IMR-90 (cell line): Measurements from ENCODE around the gene BLVRB. TPM values are rescaled to one million over a fixed set of nuclear protein-coding genes. Genes with fewer than 3 reads are reported as not detected.

Source experiments
- ATAC-seq: fragments of 200-7000 bp; cut with Tn5 transposase; 2 replicates; pipeline ENCODE4 v1.9.1; 2020; ENCODE audit warnings: low read depth, mild to moderate bottlenecking, moderate library complexity
- BruUV-seq: library from RNA; stranded (reverse); fragments of 400-500 nt; replicated peaks from 2 replicates; lab custom pipeline; 2021; lab: Mats Ljungman, UMichigan
- CTCF ChIA-PET: fragments of 300-600 bp; formaldehyde crosslinking; extraction: SDS; loops from one replicate; lab custom pipeline; 2021; ENCODE audit warnings: antibody characterized with exemption; lab: Yijun Ruan, JAX
- POLR2A ChIA-PET: fragments of 300-600 bp; sonication (Branson Sonifier 250); formaldehyde crosslinking; loops from one replicate; lab custom pipeline; 2022; ENCODE audit warnings: antibody characterized with exemption; ENCODE audit not compliant: unreplicated experiment; lab: Charles Lee
- DNase-seq: peaks from one replicate; pipeline ENCODE4 v3.0.0; 2013
- H2AFZ ChIP-seq: replicated peaks from 2 replicates; pipeline ENCODE3; 2013; ENCODE audit warnings: low read length, mild to moderate bottlenecking; ENCODE audit not compliant: poor library complexity
- H2AK5ac ChIP-seq: 2 replicates; pipeline ENCODE4 v1.6.1; 2013; ENCODE audit warnings: low read depth, low read length, inconsistent platforms
- H2AK9ac ChIP-seq: replicated peaks from 2 replicates; pipeline ENCODE3; 2013; ENCODE audit warnings: mild to moderate bottlenecking, low read depth, low read length, moderate library complexity; ENCODE audit not compliant: poor library complexity
- H2BK120ac ChIP-seq: 2 replicates; pipeline ENCODE4 v1.6.1; 2013; ENCODE audit warnings: low read depth, low read length, inconsistent platforms
- H2BK15ac ChIP-seq: 3 replicates; pipeline ENCODE4 v1.6.1; 2013; ENCODE audit warnings: low read depth, low read length, inconsistent platforms
- H2BK20ac ChIP-seq: 2 replicates; pipeline ENCODE4 v1.6.1; 2013; ENCODE audit warnings: low read depth, mild to moderate bottlenecking, inconsistent platforms, low read length, moderate library complexity
- H2BK5ac ChIP-seq: 2 replicates; pipeline ENCODE4 v1.6.1; 2013; ENCODE audit warnings: mild to moderate bottlenecking, low read depth, low read length, inconsistent platforms; ENCODE audit not compliant: poor library complexity, severe bottlenecking
- H3K14ac ChIP-seq: replicated peaks from 2 replicates; pipeline ENCODE4 v1.6.1; 2013; ENCODE audit warnings: low read depth, low read length, inconsistent platforms
- H3K18ac ChIP-seq: 2 replicates; pipeline ENCODE4 v1.6.1; 2013; ENCODE audit warnings: low read depth, low read length, control low read depth
- H3K23ac ChIP-seq: 2 replicates; pipeline ENCODE4 v1.6.1; 2013; ENCODE audit warnings: low read depth, low read length, inconsistent platforms
- H3K27ac ChIP-seq: 2 replicates; pipeline ENCODE4 v1.5.1; 2013; ENCODE audit warnings: mild to moderate bottlenecking, control low read depth, low read length; ENCODE audit not compliant: insufficient read depth
- H3K27me3 ChIP-seq: 2 replicates; pipeline ENCODE4 v1.6.1; 2013; ENCODE audit warnings: low read length; ENCODE audit not compliant: control insufficient read depth, insufficient read depth
- H3K36me3 ChIP-seq: 2 replicates; pipeline ENCODE4 v1.6.1; 2013; ENCODE audit warnings: low read length, mixed read lengths; ENCODE audit not compliant: control insufficient read depth, insufficient read depth
- H3K4ac ChIP-seq: 2 replicates; pipeline ENCODE4 v1.6.1; 2013; ENCODE audit warnings: low read depth, low read length, inconsistent platforms
- H3K4me1 ChIP-seq: 2 replicates; pipeline ENCODE4 v1.6.1; 2013; ENCODE audit warnings: low read length, mixed read lengths; ENCODE audit not compliant: control insufficient read depth, insufficient read depth
- H3K4me2 ChIP-seq: 2 replicates; pipeline ENCODE4 v1.6.1; 2013; ENCODE audit warnings: low read depth, mild to moderate bottlenecking, control low read depth, low read length, moderate library complexity
- H3K4me3 ChIP-seq: 2 replicates; pipeline ENCODE4 v1.5.1; 2013; ENCODE audit warnings: low read depth, mild to moderate bottlenecking, control low read depth, low read length, moderate library complexity; ENCODE audit not compliant: insufficient read depth
- H3K56ac ChIP-seq: 2 replicates; pipeline ENCODE4 v1.6.1; 2013; ENCODE audit warnings: low read length, inconsistent platforms; ENCODE audit not compliant: insufficient read depth; ENCODE audit errors: extremely low read depth
- H3K79me1 ChIP-seq, 2 experiments: 2 replicates each; pipeline ENCODE4 v1.6.1; 2013; ENCODE audit warnings: low read length in 2 of 2, inconsistent platforms in 1 of 2, low read depth in 1 of 2
- H3K9ac ChIP-seq: 2 replicates; pipeline ENCODE4 v1.6.1; 2013; ENCODE audit warnings: low read depth, low read length, control low read depth
- H3K9me1 ChIP-seq: 2 replicates; pipeline ENCODE4 v1.6.1; 2013; ENCODE audit warnings: low read length, inconsistent platforms; ENCODE audit not compliant: insufficient read depth
- H3K9me3 ChIP-seq: 2 replicates; pipeline ENCODE4 v1.6.1; 2013; ENCODE audit warnings: low read length; ENCODE audit not compliant: control insufficient read depth, insufficient read depth
- H4K20me1 ChIP-seq: 2 replicates; pipeline ENCODE4 v1.6.1; 2013; ENCODE audit warnings: low read length, inconsistent platforms; ENCODE audit not compliant: insufficient read depth
- H4K5ac ChIP-seq: 2 replicates; pipeline ENCODE4 v1.6.1; 2013; ENCODE audit warnings: mild to moderate bottlenecking, low read depth, low read length, control low read depth
- H4K8ac ChIP-seq, 2 experiments: 2 replicates each; pipeline ENCODE4 v1.6.1; 2013; ENCODE audit warnings: low read depth in 2 of 2, low read length in 2 of 2, control low read depth in 1 of 2, inconsistent platforms in 1 of 2
- H4K91ac ChIP-seq: 2 replicates; pipeline ENCODE4 v1.6.1; 2013; ENCODE audit warnings: low read depth, low read length, inconsistent platforms; ENCODE audit not compliant: insufficient read depth
- CHD1 ChIP-seq: IDR thresholded peaks from 2 replicates; pipeline ENCODE4 v1.6.1; 2012; ENCODE audit warnings: low read depth, low read length, improper control_type of control experiment
- CTCF ChIP-seq: conservative IDR thresholded peaks from 2 replicates; pipeline ENCODE4 v1.5.1; 2012; ENCODE audit warnings: mild to moderate bottlenecking, low read depth, low read length, improper control_type of control experiment
- FOS ChIP-seq: fragments of 150-350 bp; IDR thresholded peaks from 2 replicates; pipeline ENCODE4 v1.6.1; 2016; ENCODE audit warnings: low read depth, low read length
- MAZ ChIP-seq: IDR thresholded peaks from 2 replicates; pipeline ENCODE4 v1.6.1; 2012; ENCODE audit warnings: low read depth, mild to moderate bottlenecking, low read length, improper control_type of control experiment, moderate library complexity, borderline replicate concordance
- POLR2A ChIP-seq: IDR thresholded peaks from 2 replicates; pipeline ENCODE4 v1.6.1; 2012; ENCODE audit warnings: mild to moderate bottlenecking, low read depth, low read length
- RAD21 ChIP-seq: IDR thresholded peaks from 2 replicates; pipeline ENCODE4 v1.6.1; 2012; ENCODE audit warnings: low read length, improper control_type of control experiment
- RFX5 ChIP-seq: IDR thresholded peaks from 2 replicates; pipeline ENCODE4 v1.8.0; 2012; ENCODE audit warnings: low read depth, mild to moderate bottlenecking, low read length, moderate library complexity
- SMC3 ChIP-seq: fragments of 150-350 bp; IDR thresholded peaks from 2 replicates; pipeline ENCODE4 v1.6.1; 2016; ENCODE audit warnings: low read depth, mild to moderate bottlenecking, antibody characterized with exemption, low read length, moderate library complexity
- WGBS, 2 experiments: methylation state at CpG; one replicate each; pipeline versions ENCODE4 v1.1.5 to v1.1.7; 2013; ENCODE audit warnings: missing lambda C conversion rate in 2 of 2; ENCODE audit not compliant: insufficient read length in 1 of 2; ENCODE audit errors: extremely low coverage in 2 of 2; 5-methylcytosine and 5-hydroxymethylcytosine counted together
- dilution Hi-C: fragments of 300-500 bp; cut with HindIII; formaldehyde crosslinking; loops from one replicate; pipeline ENCODE4 v1.14.3; 2018; ENCODE audit warnings: low sequenced_read_pairs; ENCODE audit not compliant: unreplicated experiment
- in situ Hi-C: fragments of 300-500 bp; cut with MboI; formaldehyde crosslinking; loops from 3 replicates; pipeline ENCODE4 v1.14.3; 2019; ENCODE audit warnings: low sequenced_read_pairs, inconsistent platforms, mixed read lengths
- intact Hi-C: fragments of 100-400 bp; cut with micrococcal nuclease; formaldehyde crosslinking; loops from 2 replicates; pipeline ENCODE4 v1.10.0; 2022
- polyA plus RNA-seq, 3 experiments: library from polyadenylated mRNA; depleted of rRNA; stranded (reverse); fragments of >200 nt; gene quantifications; 2 replicates each; pipeline ENCODE4 v1.2.3, GENCODE V29; 2012; ENCODE audit warnings: low replicate concordance in 1 of 3
- total RNA-seq: library from RNA; depleted of rRNA; stranded (reverse); fragments of >200 nt; gene quantifications from 2 replicates; pipeline ENCODE4 v1.2.3, GENCODE V29; 2012
- TF ChIP-seq, protein P1 (sequence below): fragments of 150-350 bp; IDR thresholded peaks from 2 replicates; pipeline ENCODE4 v1.6.1; 2017; ENCODE audit warnings: mild to moderate bottlenecking, antibody characterized with exemption, low read length, low read depth

Gene BLVRB
- total and polyA plus RNA-seq, 2 of the 4 experiments (the other 2 are of a cell fraction): 65.2 to 102 TPM

DNA sequence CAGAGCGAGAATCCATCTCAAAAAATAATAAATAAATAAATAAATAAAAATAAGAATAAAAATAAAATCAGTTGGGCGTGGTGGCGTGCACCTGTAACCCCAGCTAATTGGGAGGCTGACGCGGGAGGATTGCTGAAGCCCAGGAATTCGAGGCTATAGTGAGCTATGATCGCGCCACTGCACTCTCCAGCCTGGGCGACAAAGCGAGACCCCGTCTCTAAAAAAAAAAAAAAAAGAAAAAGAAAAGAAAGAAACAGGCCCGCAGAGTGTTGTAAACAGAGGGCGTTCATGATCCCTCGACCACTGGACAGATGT lies 45.1 kb downstream of the BLVRB start:
- ChIA-PET POLR2A (interaction anchor here (0.5 to 0.8 kb wide), 3 partner anchors 12 to 194 kb away, joined by 3 read pairs; no protein-coding TSS in a partner anchor), CTCF (interaction anchor here (0.6 to 1.8 kb wide), 6 partner anchors 8 to 160 kb away, joined by 3 to 8 read pairs (median 4); no protein-coding TSS in a partner anchor)
- 60% methylated on average over 4 of the region's 14 CpGs; no CpG with 5 or more reads in 1 of the 2 experiments for WGBS, 2 experiments
- ATAC-seq: no peak
- H4K8ac ChIP-seq: peak overlapping the region; percentile 89 to 99; a peak in 3 of 4 replicates
- peak overlapping the region; percentile 52 for H3K4me3 ChIP-seq
- in situ Hi-C loops: no loop called here
- peak overlapping the region; percentile 100 for H2AFZ ChIP-seq
- intact Hi-C loops: loop anchor here (1.0 to 10.0 kb wide), 5 partner anchors 44 to 227 kb away; partner anchors contain the start of genes C19orf47 and PLD3
- H2BK5ac ChIP-seq: peak overlapping the region; percentile 98
- H3K4me2 ChIP-seq: peak overlapping the region; percentile 67
- peaks cover 9% of the 10 kb centered on the region for H3K9me1 ChIP-seq
- peaks cover 9% of the 10 kb centered on the region for H3K4me1 ChIP-seq
- H2AK5ac ChIP-seq: peak overlapping the region; percentile 27
- no peak overlapping the region for H4K91ac ChIP-seq
- H3K18ac ChIP-seq: no peak overlapping the region
- H3K36me3 ChIP-seq: peaks cover 12% of the 10 kb centered on the region
- BruUV-seq: no TSS peak
- peak overlapping the region; percentile 89 for H2AK9ac ChIP-seq
- no peak overlapping the region; the same call in 1 of the 2 replicates for H4K5ac ChIP-seq
- 0 out of 3 replicates have a peak overlapping the region, but pooled peaks have one; percentile 95 for H2BK15ac ChIP-seq
- peaks cover 6 to 24% of the 10 kb centered on the region in 2 experiments; a peak in 2 of 4 replicates for H3K79me1 ChIP-seq
- H3K4ac ChIP-seq: peak overlapping the region; percentile 98; the same call in 1 of the 2 replicates
- H3K27ac ChIP-seq: peak overlapping the region; percentile 97
- no peak overlapping the region for H3K23ac ChIP-seq
- no peak overlapping the region; the same call in 1 of the 2 replicates for H3K14ac ChIP-seq
- 0 out of 2 replicates have a peak overlapping the region, but pooled peaks have one; percentile 85 for H3K9ac ChIP-seq
- TF ChIP-seq SMC3 (no peak), FOS (no peak), CTCF (no peak), RAD21 (no peak), CHD1 (no peak), RFX5 (no peak), MAZ (no peak), POLR2A (no peak)
- TF ChIP-seq, protein P1, sequence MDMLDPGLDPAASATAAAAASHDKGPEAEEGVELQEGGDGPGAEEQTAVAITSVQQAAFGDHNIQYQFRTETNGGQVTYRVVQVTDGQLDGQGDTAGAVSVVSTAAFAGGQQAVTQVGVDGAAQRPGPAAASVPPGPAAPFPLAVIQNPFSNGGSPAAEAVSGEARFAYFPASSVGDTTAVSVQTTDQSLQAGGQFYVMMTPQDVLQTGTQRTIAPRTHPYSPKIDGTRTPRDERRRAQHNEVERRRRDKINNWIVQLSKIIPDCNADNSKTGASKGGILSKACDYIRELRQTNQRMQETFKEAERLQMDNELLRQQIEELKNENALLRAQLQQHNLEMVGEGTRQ: no peak
- dilution Hi-C loops: no loop called here
- no peaks in the 10 kb centered on the region for H3K9me3 ChIP-seq
- no peak overlapping the region for H3K56ac ChIP-seq
- H4K20me1 ChIP-seq: peaks cover 8% of the 10 kb centered on the region; the same call in 1 of the 2 replicates
- peak overlapping the region; percentile 98 for H2BK120ac ChIP-seq
- H2BK20ac ChIP-seq: no peak overlapping the region
- H3K27me3 ChIP-seq: no peaks in the 10 kb centered on the region
- no peak for DNase-seq
